HTERT RPE-1 (cell line): ENCODE results near the gene P2RX4.
"Not testable (repeated sequence)": the region's sequence is repeated elsewhere in the genome, so short reads cannot be mapped to it uniquely, and the experiment has no call there.

Source experiments
- in situ Hi-C: fragments of 300-500 bp; cut with MboI; formaldehyde crosslinking; loops from 4 replicates; pipeline ENCODE4 v1.14.3; 2020; ENCODE audit warnings: low sequenced_read_pairs

P2RX4 gene

GRCh38 chr12:121209624-121210572 is at the start of gene P2RX4:
Gene P2RX4 (plus strand): TSS chr12:121210129. CDS start chr12:121210165, 36 bp downstream.
- in situ Hi-C loops: no loop called here

- in situ Hi-C loops: no loop called here
Observed at GRCh38 chr12:121162384-121162783, 47.5 kb upstream of the P2RX4 start.

GRCh38 chr12:121162985-121163384 is 46.9 kb upstream of the P2RX4 start:
- in situ Hi-C loops: no loop called here

- in situ Hi-C loops: not testable (repeated sequence)
Observed at GRCh38 chr12:121164839-121165238, 45.1 kb upstream of the P2RX4 start.

- in situ Hi-C loops: no loop called here
Observed at GRCh38 chr12:121165316-121165715, 44.6 kb upstream of the P2RX4 start.

- in situ Hi-C loops: no loop called here
Observed at GRCh38 chr12:121166356-121166755, 43.6 kb upstream of the P2RX4 start.

GRCh38 chr12:121167232-121167820 is 42.6 kb upstream of the P2RX4 start:
- in situ Hi-C loops: no loop called here

GRCh38 chr12:121167951-121168350 is 42.0 kb upstream of the P2RX4 start:
- in situ Hi-C loops: no loop called here

GRCh38 chr12:121170151-121170550 is 39.8 kb upstream of the P2RX4 start:
- in situ Hi-C loops: no loop called here

GRCh38 chr12:121170611-121171260 is 39.2 kb upstream of the P2RX4 start:
- in situ Hi-C loops: no loop called here

- in situ Hi-C loops: no loop called here
Observed at GRCh38 chr12:121172145-121172544, 37.8 kb upstream of the P2RX4 start.

- in situ Hi-C loops: no loop called here
Observed at GRCh38 chr12:121175383-121176119, 34.4 kb upstream of the P2RX4 start.

- in situ Hi-C loops: no loop called here
Observed at GRCh38 chr12:121176826-121177529, 33.0 kb upstream of the P2RX4 start.

GRCh38 chr12:121181181-121181580 is 28.7 kb upstream of the P2RX4 start:
- in situ Hi-C loops: no loop called here

- in situ Hi-C loops: no loop called here
Observed at GRCh38 chr12:121182222-121182893, 27.6 kb upstream of the P2RX4 start.

- in situ Hi-C loops: no loop called here
Observed at GRCh38 chr12:121184425-121184824, 25.5 kb upstream of the P2RX4 start.

- in situ Hi-C loops: no loop called here
Observed at GRCh38 chr12:121184984-121185889, 24.7 kb upstream of the P2RX4 start.

- in situ Hi-C loops: no loop called here
Observed at GRCh38 chr12:121186826-121187225, 23.1 kb upstream of the P2RX4 start.

- in situ Hi-C loops: no loop called here
Observed at GRCh38 chr12:121187501-121187900, 22.4 kb upstream of the P2RX4 start.
